Calu3 (cell line): ENCODE data around the gene KSR2. TPM values are rescaled to one million over a fixed set of nuclear protein-coding genes. Genes with fewer than 3 reads are reported as not detected.

Source experiments
- BruUV-seq: library from RNA; stranded (reverse); fragments of 400-500 nt; replicated peaks from 2 replicates; lab custom pipeline; 2021; lab: Mats Ljungman, UMichigan
- CTCF ChIA-PET: fragments of 300-600 bp; sonication (Branson Sonifier 250); formaldehyde crosslinking; loops from one replicate; lab custom pipeline; 2022; ENCODE audit warnings: antibody characterized with exemption; lab: Charles Lee
- DNase-seq: peaks from one replicate; pipeline ENCODE4 v3.0.0; 2022
- H3K27ac Mint-ChIP-seq: one replicate; pipeline ENCODE4 v1.8.0; 2022; ENCODE audit warnings: mixed read lengths; ENCODE audit not compliant: unreplicated experiment
- H3K27me3 Mint-ChIP-seq: one replicate; pipeline ENCODE4 v1.8.0; 2022; ENCODE audit warnings: mixed read lengths; ENCODE audit not compliant: unreplicated experiment
- H3K36me3 Mint-ChIP-seq: one replicate; pipeline ENCODE4 v1.8.0; 2022; ENCODE audit warnings: mild to moderate bottlenecking, moderate library complexity, mixed read lengths; ENCODE audit not compliant: insufficient read depth, unreplicated experiment
- H3K4me1 Mint-ChIP-seq: one replicate; pipeline ENCODE4 v1.8.0; 2022; ENCODE audit warnings: mild to moderate bottlenecking, low read depth, mixed read lengths; ENCODE audit not compliant: unreplicated experiment
- H3K4me3 Mint-ChIP-seq: one replicate; pipeline ENCODE4 v1.8.0; 2022; ENCODE audit warnings: mild to moderate bottlenecking, low read depth, moderate library complexity, mixed read lengths; ENCODE audit not compliant: unreplicated experiment
- H3K9me3 Mint-ChIP-seq: one replicate; pipeline ENCODE4 v1.8.0; 2022; ENCODE audit warnings: low read depth, mixed read lengths; ENCODE audit not compliant: unreplicated experiment
- CTCF ChIP-seq: fragments of 200-600 bp; IDR thresholded peaks from one replicate; pipeline ENCODE4 v1.8.0; 2022; ENCODE audit warnings: antibody characterized with exemption; ENCODE audit not compliant: unreplicated experiment
- intact Hi-C: fragments of 100-400 bp; cut with micrococcal nuclease; formaldehyde crosslinking; loops from one replicate; pipeline ENCODE4 v1.10.0; 2022; ENCODE audit not compliant: unreplicated experiment
- total RNA-seq: library from RNA; stranded (reverse); gene quantifications from 2 replicates; pipeline ENCODE4 v1.2.3, GENCODE V29; 2022

The KSR2 gene
- total RNA-seq, 1 experiment from 2014 or later = 1.9 TPM

- no peak for DNase-seq
- no TSS peak for BruUV-seq
- Mint-ChIP-seq H3K36me3 (no peaks in the 10 kb centered on the region), H3K27me3 (no peaks in the 10 kb centered on the region), H3K4me1 (peaks cover 22% of the 10 kb centered on the region), H3K9me3 (no peaks in the 10 kb centered on the region), H3K27ac (no peak overlapping the region), H3K4me3 (no peak overlapping the region)
- intact Hi-C loops = no loop called here
- TF ChIP-seq CTCF = no peak
- CTCF ChIA-PET = interaction anchor here (0.5 kb wide), 1 partner anchor 136 kb away, joined by 3 read pairs; no protein-coding TSS in a partner anchor
Observed at GRCh38 chr12:117483501-117483900, 485.3 kb downstream of the KSR2 start.

GRCh38 chr12:117481470-117481869 is 487.3 kb downstream of the KSR2 start:
- Mint-ChIP-seq H3K4me3 (no peak overlapping the region), H3K9me3 (no peaks in the 10 kb centered on the region), H3K27ac (no peak overlapping the region), H3K27me3 (peaks cover 15% of the 10 kb centered on the region), H3K36me3 (no peaks in the 10 kb centered on the region), H3K4me1 (peaks cover 3% of the 10 kb centered on the region)
- no peak for TF ChIP-seq CTCF
- intact Hi-C loops = no loop called here
- BruUV-seq = no TSS peak
- CTCF ChIA-PET = interaction anchor here (1.1 kb wide), 1 partner anchor 13 kb away, joined by 3 read pairs; no protein-coding TSS in a partner anchor
- DNase-seq = no peak

GRCh38 chr12:117476341-117476740 is 492.4 kb downstream of the KSR2 start:
- no peak for TF ChIP-seq CTCF
- no peak overlapping the region for H3K4me3 Mint-ChIP-seq
- H3K27ac Mint-ChIP-seq = no peak overlapping the region
- peaks cover 39% of the 10 kb centered on the region for H3K27me3 Mint-ChIP-seq
- DNase-seq = no peak
- BruUV-seq = no TSS peak
- no peaks in the 10 kb centered on the region for H3K9me3 Mint-ChIP-seq
- no peaks in the 10 kb centered on the region for H3K4me1 Mint-ChIP-seq
- intact Hi-C loops = no loop called here
- CTCF ChIA-PET = no interaction called here
- H3K36me3 Mint-ChIP-seq = no peaks in the 10 kb centered on the region

GRCh38 chr12:117473856-117474255 is 494.9 kb downstream of the KSR2 start:
- BruUV-seq = no TSS peak
- CTCF ChIA-PET = interaction anchor here (0.9 kb wide), 1 partner anchor 52 kb away, joined by 3 read pairs; no protein-coding TSS in a partner anchor
- no peak for DNase-seq
- Mint-ChIP-seq H3K27me3 (peaks cover 39% of the 10 kb centered on the region), H3K4me1 (no peaks in the 10 kb centered on the region), H3K4me3 (no peak overlapping the region), H3K9me3 (peaks cover 2% of the 10 kb centered on the region), H3K36me3 (no peaks in the 10 kb centered on the region), H3K27ac (no peak overlapping the region)
- intact Hi-C loops = no loop called here
- TF ChIP-seq CTCF = no peak
